Neural cell (in vitro differentiated cells): ENCODE results near the gene HDAC4. TPM values are rescaled to one million over a fixed set of nuclear protein-coding genes. Genes with fewer than 3 reads are reported as not detected.

Experiments
- H2AFZ ChIP-seq: fragments of 200-600, 300-800 bp; sonication (generic), shearing (Covaris generic); 2 replicates; pipeline ENCODE4 v1.6.0; 2014; ENCODE audit warnings: low read depth, mild to moderate bottlenecking, antibody characterized with exemption, low read length, moderate library complexity
- H3F3A ChIP-seq: fragments of 200-600 bp; shearing (Covaris generic); 2 replicates; pipeline ENCODE4 v1.6.1; 2016; ENCODE audit warnings: mild to moderate bottlenecking, moderate library complexity, mixed read lengths, antibody characterized with exemption, low read length; ENCODE audit not compliant: insufficient read depth, poor library complexity, severe bottlenecking
- H3K27ac ChIP-seq: fragments of 200-600, 300-800 bp; sonication (generic), shearing (Covaris generic); 2 replicates; pipeline ENCODE4 v1.5.1; 2014; ENCODE audit warnings: mild to moderate bottlenecking, low read length, moderate library complexity
- H3K27me3 ChIP-seq: fragments of 300-800, 200-600 bp; sonication (generic), shearing (Covaris generic); 2 replicates; pipeline ENCODE4 v1.6.0; 2014; ENCODE audit warnings: mild to moderate bottlenecking, low read depth, low read length, moderate library complexity; ENCODE audit not compliant: insufficient read depth
- H3K36me3 ChIP-seq: fragments of 300-800, 200-600 bp; sonication (generic), shearing (Covaris generic); 2 replicates; pipeline ENCODE4 v1.5.1; 2014; ENCODE audit warnings: mild to moderate bottlenecking, antibody characterized with exemption, low read length, moderate library complexity; ENCODE audit not compliant: insufficient read depth
- H3K4me2 ChIP-seq: fragments of 300-800, 200-600 bp; sonication (generic), shearing (Covaris generic); 2 replicates; pipeline ENCODE4 v1.6.0; 2014; ENCODE audit warnings: mild to moderate bottlenecking, low read length
- H3K4me3 ChIP-seq: fragments of 300-800, 200-600 bp; sonication (generic), shearing (Covaris generic); 2 replicates; pipeline ENCODE4 v1.5.1; 2014; ENCODE audit warnings: mild to moderate bottlenecking, low read length, moderate library complexity
- H3K79me2 ChIP-seq: fragments of 200-600 bp; shearing (Covaris generic); replicated peaks from 2 replicates; pipeline ENCODE4 v1.6.0; 2014; ENCODE audit warnings: mild to moderate bottlenecking, low read length, moderate library complexity; ENCODE audit not compliant: insufficient read depth
- H3K9ac ChIP-seq: fragments of 300-800, 200-600 bp; sonication (generic), shearing (Covaris generic); 2 replicates; pipeline ENCODE4 v1.6.1; 2016; ENCODE audit warnings: mild to moderate bottlenecking, low read length, mixed read lengths
- H3K9me2 ChIP-seq: fragments of 200-600 bp; shearing (Covaris generic); 2 replicates; pipeline ENCODE4 v1.6.1; 2016; ENCODE audit warnings: mild to moderate bottlenecking, low read length, mixed read lengths; ENCODE audit not compliant: insufficient read depth
- H3K9me3 ChIP-seq: fragments of 200-600, 300-800 bp; sonication (generic), shearing (Covaris generic); 2 replicates; pipeline ENCODE4 v1.6.1; 2016; ENCODE audit warnings: mild to moderate bottlenecking, mixed run types, low read length, moderate library complexity, mixed read lengths
- H4K20me1 ChIP-seq: fragments of 200-600 bp; shearing (Covaris generic); 2 replicates; pipeline ENCODE4 v1.6.1; 2016; ENCODE audit warnings: mild to moderate bottlenecking, mixed run types; ENCODE audit not compliant: insufficient read depth
- CTCF ChIP-seq: fragments of 450-650 bp; IDR thresholded peaks from 2 replicates; pipeline ENCODE4 v1.5.1; 2014; ENCODE audit warnings: antibody characterized with exemption, mild to moderate bottlenecking, moderate library complexity; ENCODE audit not compliant: poor library complexity, severe bottlenecking
- EP300 ChIP-seq: fragments of 450-650 bp; conservative IDR thresholded peaks from 2 replicates; pipeline ENCODE4 v1.6.1; 2014; ENCODE audit warnings: antibody characterized with exemption, mild to moderate bottlenecking, moderate library complexity; ENCODE audit not compliant: poor library complexity, severe bottlenecking
- EZH2 ChIP-seq: fragments of 200-600, 300-800 bp; shearing (Covaris generic), sonication (generic); IDR thresholded peaks from 2 replicates; pipeline ENCODE4 v1.6.1; 2014; ENCODE audit warnings: antibody characterized with exemption, low read length, borderline replicate concordance, mild to moderate bottlenecking; ENCODE audit not compliant: insufficient read depth, poor library complexity, severe bottlenecking
- MXI1 ChIP-seq: fragments of 450-650 bp; conservative IDR thresholded peaks from 2 replicates; pipeline ENCODE4 v1.6.1; 2014; ENCODE audit warnings: antibody characterized with exemption, mild to moderate bottlenecking; ENCODE audit not compliant: poor library complexity, severe bottlenecking
- POLR2AphosphoS5 ChIP-seq: IDR thresholded peaks from 2 replicates; pipeline ENCODE4 v1.6.1; 2012
- RAD21 ChIP-seq: fragments of 450-650 bp; conservative IDR thresholded peaks from 2 replicates; pipeline ENCODE4 v1.6.1; 2014; ENCODE audit warnings: antibody characterized with exemption, mild to moderate bottlenecking, moderate library complexity
- REST ChIP-seq: IDR thresholded peaks from 2 replicates; pipeline ENCODE4 v1.6.1; 2012; ENCODE audit warnings: borderline replicate concordance
- SMC3 ChIP-seq: fragments of 450-650 bp; conservative IDR thresholded peaks from 2 replicates; pipeline ENCODE4 v1.6.1; 2014; ENCODE audit warnings: antibody characterized with exemption, mild to moderate bottlenecking, moderate library complexity; ENCODE audit not compliant: poor library complexity
- TAF1 ChIP-seq: IDR thresholded peaks from 2 replicates; pipeline ENCODE4 v1.6.1; 2012; ENCODE audit warnings: low read depth
- polyA plus RNA-seq: library from polyadenylated mRNA; depleted of rRNA; stranded (reverse); fragments of >200 nt; gene quantifications from 2 replicates; pipeline ENCODE4 v1.2.3, GENCODE V29; 2014

The HDAC4 gene
- polyA plus RNA-seq, 1 donor from 2014 or later = 3.4 TPM

- no peak overlapping the region for H3K4me2 ChIP-seq
- no peak overlapping the region for H3K27ac ChIP-seq
- TF ChIP-seq POLR2AphosphoS5 = no peak
- no peak for TF ChIP-seq RAD21
- TF ChIP-seq REST = no peak
- no peak for TF ChIP-seq SMC3
- no peak for TF ChIP-seq EP300
- no peak for TF ChIP-seq EZH2
- no peak for TF ChIP-seq MXI1
- no peak for TF ChIP-seq TAF1
- TF ChIP-seq CTCF = no peak
- H3K9me2 ChIP-seq = no peaks in the 10 kb centered on the region
- H3K79me2 ChIP-seq = no peaks in the 10 kb centered on the region
- no peaks in the 10 kb centered on the region for H4K20me1 ChIP-seq
- no peaks in the 10 kb centered on the region for H3K27me3 ChIP-seq
- H3K4me3 ChIP-seq = no peak overlapping the region
- no peaks in the 10 kb centered on the region for H3F3A ChIP-seq
- no peak overlapping the region for H2AFZ ChIP-seq
- no peaks in the 10 kb centered on the region for H3K36me3 ChIP-seq
- H3K9me3 ChIP-seq = no peaks in the 10 kb centered on the region
- no peak overlapping the region for H3K9ac ChIP-seq
Measured at GRCh38 chr2:239110595-239111048, 290.2 kb downstream of the HDAC4 start.

- TF ChIP-seq TAF1 (no peak), REST (no peak), SMC3 (no peak), CTCF (no peak), EZH2 (no peak), MXI1 (no peak), RAD21 (no peak), POLR2AphosphoS5 (no peak)
- H3K9me2 ChIP-seq = no peaks in the 10 kb centered on the region
- no peak overlapping the region for H3K4me2 ChIP-seq
- no peak overlapping the region for H3K4me3 ChIP-seq
- H3F3A ChIP-seq = no peaks in the 10 kb centered on the region
- H3K36me3 ChIP-seq = no peaks in the 10 kb centered on the region
- H3K79me2 ChIP-seq = no peaks in the 10 kb centered on the region
- no peak overlapping the region for H2AFZ ChIP-seq
- H3K9ac ChIP-seq = no peak overlapping the region
- no peak overlapping the region for H3K27ac ChIP-seq
- no peaks in the 10 kb centered on the region for H3K27me3 ChIP-seq
- H4K20me1 ChIP-seq = no peaks in the 10 kb centered on the region
- H3K9me3 ChIP-seq = no peaks in the 10 kb centered on the region
Measured at GRCh38 chr2:239109928-239110545, 290.8 kb downstream of the HDAC4 start.
